NCI-H526 (cell line): ENCODE results near the gene ZSWIM5.
"Not testable (repeated sequence)": the region's sequence is repeated elsewhere in the genome, so short reads cannot be mapped to it uniquely, and the experiment has no call there.

Source experiments
- DNase-seq, 2 experiments: peaks; one replicate each; lab custom pipeline; 2025; lab: John Stamatoyannopoulos, UW

The ZSWIM5 gene

GRCh38 chr1:45205910-45206721 lies at the start of gene ZSWIM5:
TSS of gene ZSWIM5 (minus strand) at chr1:45206605. CDS start at chr1:45206350, 255 bp downstream.
- peak; percentile 87 to 97 for DNase-seq

GRCh38 chr1:45254490-45254889 lies 48.1 kb upstream of the ZSWIM5 start:
- no peak for DNase-seq

- DNase-seq = no peak
Measured at GRCh38 chr1:45250544-45250943, 44.1 kb upstream of the ZSWIM5 start.

- not testable (repeated sequence) for DNase-seq
Measured at GRCh38 chr1:45248004-45248403, 41.6 kb upstream of the ZSWIM5 start.

- no peak for DNase-seq
Measured at GRCh38 chr1:45246760-45247159, 40.4 kb upstream of the ZSWIM5 start.

GRCh38 chr1:45246359-45246758 lies 40.0 kb upstream of the ZSWIM5 start:
- not testable (repeated sequence) for DNase-seq

GRCh38 chr1:45244660-45245059 lies 38.3 kb upstream of the ZSWIM5 start:
- DNase-seq = no peak

- peak; percentile 59 to 77 for DNase-seq
Measured at GRCh38 chr1:45243476-45244343, 37.3 kb upstream of the ZSWIM5 start.

- DNase-seq = no peak
Measured at GRCh38 chr1:45238846-45239245, 32.4 kb upstream of the ZSWIM5 start.

GRCh38 chr1:45236136-45236535 lies 29.7 kb upstream of the ZSWIM5 start:
- DNase-seq = no peak

GRCh38 chr1:45230537-45230936 lies 24.1 kb upstream of the ZSWIM5 start:
- DNase-seq = peak; percentile 26 to 47

GRCh38 chr1:45225598-45225997 lies 19.2 kb upstream of the ZSWIM5 start:
- DNase-seq = no peak

GRCh38 chr1:45223710-45224109 lies 17.3 kb upstream of the ZSWIM5 start:
- DNase-seq = not testable (repeated sequence)

- DNase-seq = no peak
Measured at GRCh38 chr1:45221716-45222115, 15.3 kb upstream of the ZSWIM5 start.

- no peak for DNase-seq
Measured at GRCh38 chr1:45216861-45217260, 10.5 kb upstream of the ZSWIM5 start.

GRCh38 chr1:45216200-45216541 lies 9.8 kb upstream of the ZSWIM5 start:
- no peak for DNase-seq

- DNase-seq = no peak
Measured at GRCh38 chr1:45215485-45216199, 9.2 kb upstream of the ZSWIM5 start.

- no peak for DNase-seq
Measured at GRCh38 chr1:45213892-45214291, 7.5 kb upstream of the ZSWIM5 start.

- DNase-seq = no peak
Measured at GRCh38 chr1:45211076-45211475, 4.7 kb upstream of the ZSWIM5 start.

- DNase-seq = peak in 1 of 2 experiments; percentile 75
Measured at GRCh38 chr1:45206808-45207623, 611 bp upstream of the ZSWIM5 start.
